Esophagus muscularis mucosa (tissue), 4 donors: ENCODE results near the gene CRYBB2. TPM values are rescaled to one million over a fixed set of nuclear protein-coding genes. Genes with fewer than 3 reads are reported as not detected.

Experiments used
- DNase-seq: peaks from one replicate; pipeline ENCODE4 v3.0.0-alpha.2; 2017; ENCODE audit errors: extremely low spot score
- H3K27ac ChIP-seq, 4 donors: fragments of 200-600 bp; sonication (generic); replicated peaks in 1 of 4; 1 replicate in 3 of 4; 2 replicates in 1 of 4; pipeline ENCODE4 v1.5.1; 2016 to 2019; ENCODE audit warnings: mild to moderate bottlenecking in 1 of 4
- H3K27me3 ChIP-seq, 4 donors: fragments of 200-600 bp; sonication (generic); one replicate each; pipeline versions ENCODE4 v1.5.1 to v1.6.0; 2016 to 2019
- H3K36me3 ChIP-seq, 4 donors: fragments of 200-600 bp; sonication (generic); one replicate each; pipeline ENCODE4 v1.5.1; 2016 to 2019
- H3K4me1 ChIP-seq, 4 donors: fragments of 200-600 bp; sonication (generic); one replicate each; pipeline ENCODE4 v1.5.1; 2016 to 2019
- H3K4me3 ChIP-seq, 4 donors: fragments of 200-600 bp; sonication (generic); 1 replicate in 2 of 4; 2 replicates in 2 of 4; pipeline ENCODE4 v1.5.1; 2016 to 2019; ENCODE audit warnings: mild to moderate bottlenecking in 4 of 4, moderate library complexity in 1 of 4
- H3K9me3 ChIP-seq, 4 donors: fragments of 200-600 bp; sonication (generic); 1 replicate in 3 of 4; 2 replicates in 1 of 4; pipeline ENCODE4 v1.5.1; 2016 to 2019
- EP300 ChIP-seq: sonication (generic); formaldehyde crosslinking; IDR thresholded peaks from one replicate; pipeline ENCODE4 v1.6.1; 2017; ENCODE audit warnings: antibody characterized with exemption
- POLR2A ChIP-seq: fragments of 450-650 bp; IDR thresholded peaks from one replicate; pipeline ENCODE4 v1.6.1; 2017; ENCODE audit warnings: antibody characterized with exemption, moderate library complexity, mild to moderate bottlenecking, low read depth
- POLR2AphosphoS5 ChIP-seq, 2 donors: sonication (generic); formaldehyde crosslinking; IDR thresholded peaks; one replicate each; pipeline ENCODE4 v1.6.1; 2017; ENCODE audit warnings: antibody characterized with exemption in 2 of 2
- WGBS: methylation state at CpG from one replicate; pipeline ENCODE4 v1.1.5; 2018; 5-methylcytosine and 5-hydroxymethylcytosine counted together
- intact Hi-C: fragments of 100-400 bp; cut with DNase I; formaldehyde crosslinking; loops from one replicate; pipeline ENCODE4 v1.15.1; 2023
- total RNA-seq, 4 donors: library from RNA; depleted of rRNA; stranded (reverse); fragments of >200 nt; gene quantifications; one replicate each; pipeline versions ENCODE4 v1.1.0 to v1.2.1, GENCODE V29; 2016
- TF ChIP-seq, protein P1 (sequence below), 3 experiments: fragments of 200-600 bp in 2 of 3; fragments of 450-650 bp in 1 of 3; sonication (generic) in 2 of 3; IDR thresholded peaks; one replicate each; pipeline ENCODE4 v1.5.1; 2017 to 2019; ENCODE audit warnings: antibody characterized with exemption in 3 of 3, mild to moderate bottlenecking in 2 of 3, moderate library complexity in 1 of 3

Gene CRYBB2
- total RNA-seq, 4 donors from 2014 or later = 0.40 TPM; not detected in 3

- intact Hi-C loops = no loop called here
- WGBS = 81% methylated on average over 10 of the region's 10 CpGs
- no peak for TF ChIP-seq EP300
- TF ChIP-seq, protein P1, sequence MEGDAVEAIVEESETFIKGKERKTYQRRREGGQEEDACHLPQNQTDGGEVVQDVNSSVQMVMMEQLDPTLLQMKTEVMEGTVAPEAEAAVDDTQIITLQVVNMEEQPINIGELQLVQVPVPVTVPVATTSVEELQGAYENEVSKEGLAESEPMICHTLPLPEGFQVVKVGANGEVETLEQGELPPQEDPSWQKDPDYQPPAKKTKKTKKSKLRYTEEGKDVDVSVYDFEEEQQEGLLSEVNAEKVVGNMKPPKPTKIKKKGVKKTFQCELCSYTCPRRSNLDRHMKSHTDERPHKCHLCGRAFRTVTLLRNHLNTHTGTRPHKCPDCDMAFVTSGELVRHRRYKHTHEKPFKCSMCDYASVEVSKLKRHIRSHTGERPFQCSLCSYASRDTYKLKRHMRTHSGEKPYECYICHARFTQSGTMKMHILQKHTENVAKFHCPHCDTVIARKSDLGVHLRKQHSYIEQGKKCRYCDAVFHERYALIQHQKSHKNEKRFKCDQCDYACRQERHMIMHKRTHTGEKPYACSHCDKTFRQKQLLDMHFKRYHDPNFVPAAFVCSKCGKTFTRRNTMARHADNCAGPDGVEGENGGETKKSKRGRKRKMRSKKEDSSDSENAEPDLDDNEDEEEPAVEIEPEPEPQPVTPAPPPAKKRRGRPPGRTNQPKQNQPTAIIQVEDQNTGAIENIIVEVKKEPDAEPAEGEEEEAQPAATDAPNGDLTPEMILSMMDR (IDR thresholded peaks at IDR 0.05) = no peak
- no peak for TF ChIP-seq POLR2A
- no peak for TF ChIP-seq POLR2AphosphoS5 (IDR thresholded peaks at IDR 0.05)
- peaks cover 19 to 85% (median 60%) of the 10 kb centered on the region in 4 donors for H3K36me3 ChIP-seq
- no peaks in the 10 kb centered on the region for H3K27me3 ChIP-seq
- no peak overlapping the region for H3K4me3 ChIP-seq
- DNase-seq = no peak
- no peak overlapping the region for H3K27ac ChIP-seq
- no peaks in the 10 kb centered on the region for H3K4me1 ChIP-seq
- H3K9me3 ChIP-seq = peaks cover 0 to 10% (median 3%) of the 10 kb centered on the region in 4 donors
Observed at GRCh38 chr22:25182131-25183110, 37.0 kb upstream of the CRYBB2 start.

GRCh38 chr22:25183949-25184619 is 35.4 kb upstream of the CRYBB2 start:
- Histone ChIP-seq H3K36me3 (peaks cover 20 to 78% (median 46%) of the 10 kb centered on the region in 4 donors), H3K27ac (no peak overlapping the region), H3K9me3 (peaks cover 0 to 10% (median 2%) of the 10 kb centered on the region in 4 donors), H3K27me3 (no peaks in the 10 kb centered on the region), H3K4me1 (no peaks in the 10 kb centered on the region), H3K4me3 (no peak overlapping the region)
- TF ChIP-seq EP300 (no peak), POLR2A (no peak), POLR2AphosphoS5 (IDR thresholded peaks at IDR 0.05) (no peak)
- TF ChIP-seq, protein P1 (IDR thresholded peaks at IDR 0.05) = no peak
- no peak for DNase-seq
- intact Hi-C loops = no loop called here
- 94% methylated on average over 10 of the region's 12 CpGs for WGBS

GRCh38 chr22:25186140-25186539 is 33.3 kb upstream of the CRYBB2 start:
- Histone ChIP-seq H3K36me3 (peaks cover 26 to 85% (median 50%) of the 10 kb centered on the region in 4 donors), H3K4me1 (no peaks in the 10 kb centered on the region), H3K27me3 (no peaks in the 10 kb centered on the region), H3K27ac (no peak overlapping the region), H3K4me3 (no peak overlapping the region), H3K9me3 (no peaks in the 10 kb centered on the region)
- DNase-seq = no peak
- WGBS = 83% methylated on average over 3 of the region's 3 CpGs
- intact Hi-C loops = no loop called here
- TF ChIP-seq POLR2A = no peak
- no peak for TF ChIP-seq EP300
- TF ChIP-seq POLR2AphosphoS5 (IDR thresholded peaks at IDR 0.05) = no peak
- TF ChIP-seq, protein P1 (IDR thresholded peaks at IDR 0.05) = no peak

DNA sequence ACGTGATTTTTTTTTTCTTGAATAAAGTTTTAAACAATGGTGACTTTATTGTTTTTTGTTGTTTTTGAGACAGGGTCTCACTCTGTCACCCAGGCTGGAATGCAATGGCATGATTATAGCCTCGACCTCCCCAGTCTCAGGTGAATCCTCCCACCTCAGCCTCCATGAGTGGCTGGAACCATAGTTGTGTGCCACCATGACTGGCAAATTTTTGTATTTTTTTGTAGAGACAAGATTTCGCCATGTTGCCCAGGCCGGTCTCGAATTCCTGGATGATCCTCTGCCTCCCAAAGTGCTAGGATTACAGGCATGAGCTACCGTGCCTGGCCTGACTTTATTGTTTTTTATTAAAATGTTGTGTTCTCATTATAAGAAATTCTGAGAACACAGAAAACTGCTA is 32.0 kb upstream of the CRYBB2 start:
- no peaks in the 10 kb centered on the region for H3K27me3 ChIP-seq
- peaks cover 29 to 88% (median 55%) of the 10 kb centered on the region in 4 donors for H3K36me3 ChIP-seq
- intact Hi-C loops = no loop called here
- no peak overlapping the region for H3K27ac ChIP-seq
- H3K9me3 ChIP-seq = no peaks in the 10 kb centered on the region
- WGBS = 87% methylated on average over 6 of the region's 6 CpGs
- no peak for TF ChIP-seq POLR2AphosphoS5 (IDR thresholded peaks at IDR 0.05)
- TF ChIP-seq POLR2A = no peak
- TF ChIP-seq EP300 = no peak
- TF ChIP-seq, protein P1 (IDR thresholded peaks at IDR 0.05) = no peak
- DNase-seq = no peak
- no peak overlapping the region for H3K4me3 ChIP-seq
- no peaks in the 10 kb centered on the region for H3K4me1 ChIP-seq
